KOPT-K1 (cell line): ENCODE measurements around the gene RAN.
"Not testable (repeated sequence)": the region's sequence is repeated elsewhere in the genome, so short reads cannot be mapped to it uniquely, and the experiment has no call there.

Experiments used
- H3K27ac ChIP-seq: fragments of 200-600 bp; sonication (generic); 2 replicates; pipeline ENCODE4 v1.5.1; 2016; ENCODE audit warnings: antibody characterized with exemption, mild to moderate bottlenecking, low read depth, low read length; ENCODE audit not compliant: poor library complexity, severe bottlenecking
- H3K36me3 ChIP-seq: fragments of 200-600 bp; sonication (generic); 2 replicates; pipeline ENCODE4 v1.5.1; 2017; ENCODE audit warnings: antibody characterized with exemption, mild to moderate bottlenecking, low read length, moderate library complexity; ENCODE audit not compliant: insufficient read depth
- H3K9me3 ChIP-seq: fragments of 200-600 bp; sonication (generic); 2 replicates; pipeline ENCODE4 v1.5.1; 2017; ENCODE audit warnings: antibody characterized with exemption, low read length, mild to moderate bottlenecking; ENCODE audit not compliant: insufficient read depth, poor library complexity, severe bottlenecking

Gene RAN

GRCh38 chr12:130879781-130880389, 8.0 kb downstream of the RAN start:
- peaks cover 38% of the 10 kb centered on the region for H3K36me3 ChIP-seq
- H3K9me3 ChIP-seq: no peaks in the 10 kb centered on the region
- H3K27ac ChIP-seq: no peak overlapping the region

DNA sequence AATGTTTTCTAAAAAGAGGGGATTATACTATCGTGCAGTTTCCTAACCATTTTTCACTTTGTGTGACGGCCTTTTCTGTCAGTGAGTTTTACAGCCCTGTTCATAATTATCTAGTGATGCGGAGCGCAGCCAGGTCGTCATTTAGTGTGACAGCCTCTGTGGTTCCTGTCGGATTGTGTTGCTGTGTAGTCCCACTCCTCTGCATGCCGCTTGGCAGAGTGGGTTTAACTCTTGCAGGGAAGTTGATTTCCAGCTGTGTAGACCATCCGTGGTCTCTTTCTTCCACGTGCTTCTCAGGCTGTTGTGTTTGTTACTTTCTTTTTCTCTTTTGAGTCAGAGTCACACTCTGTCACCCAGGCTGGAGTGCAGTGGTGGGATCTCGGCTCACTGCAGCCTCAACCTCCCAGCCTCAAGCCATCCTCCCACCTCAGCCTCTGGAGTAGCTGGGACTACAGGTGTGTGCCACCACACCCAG, 8.6 kb downstream of the RAN start:
- Histone ChIP-seq H3K36me3 (peaks cover 32% of the 10 kb centered on the region), H3K9me3 (no peaks in the 10 kb centered on the region), H3K27ac (no peak overlapping the region)

DNA sequence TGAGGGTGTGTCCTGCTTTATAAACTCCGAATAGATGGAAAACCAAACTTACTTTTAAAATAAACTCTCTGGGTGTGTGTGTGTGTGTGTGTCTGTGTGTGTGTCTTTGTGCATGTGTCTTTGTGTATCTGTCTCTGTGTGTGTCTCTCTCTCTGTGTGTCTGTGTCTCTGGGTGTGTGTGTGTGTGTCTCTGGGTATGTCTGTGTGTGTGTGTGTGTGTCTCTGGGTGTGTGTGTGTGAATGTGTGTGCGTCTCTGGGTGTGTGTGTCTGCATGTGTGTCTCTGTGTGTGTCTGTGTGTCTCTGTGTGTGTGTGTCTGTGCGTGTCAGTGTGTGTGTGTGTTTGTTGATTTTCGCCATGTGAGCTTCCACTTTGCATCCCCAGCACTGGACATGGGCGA, 9.2 kb downstream of the RAN start:
- H3K36me3 ChIP-seq: peaks cover 26% of the 10 kb centered on the region
- H3K9me3 ChIP-seq: no peaks in the 10 kb centered on the region
- H3K27ac ChIP-seq: no peak overlapping the region

- H3K36me3 ChIP-seq: peaks cover 21% of the 10 kb centered on the region
- H3K27ac ChIP-seq: no peak overlapping the region
- no peaks in the 10 kb centered on the region for H3K9me3 ChIP-seq
These were observed 9.7 kb downstream of the RAN start for GRCh38 chr12:130881548-130881947.

DNA sequence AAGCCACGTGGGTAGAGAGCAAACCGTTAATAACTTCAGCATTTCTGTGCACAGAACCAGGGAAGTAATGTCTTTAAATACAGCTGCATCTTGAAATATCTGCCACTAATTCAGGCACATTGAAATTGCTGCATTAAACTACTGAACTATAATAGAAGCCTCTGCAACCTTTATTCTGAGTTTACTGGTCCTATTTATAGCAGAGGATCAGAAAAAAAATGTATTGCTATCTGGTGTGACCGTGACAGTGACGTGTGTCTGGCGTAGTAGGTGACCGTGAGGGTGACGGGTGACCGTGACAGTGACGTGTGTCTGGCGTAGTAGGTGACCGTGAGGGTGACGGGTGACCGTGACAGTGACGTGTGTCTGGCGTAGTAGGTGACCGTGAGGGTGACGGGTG, 15.3 kb downstream of the RAN start:
- not testable (repeated sequence) for H3K9me3 ChIP-seq, H3K27ac ChIP-seq

DNA sequence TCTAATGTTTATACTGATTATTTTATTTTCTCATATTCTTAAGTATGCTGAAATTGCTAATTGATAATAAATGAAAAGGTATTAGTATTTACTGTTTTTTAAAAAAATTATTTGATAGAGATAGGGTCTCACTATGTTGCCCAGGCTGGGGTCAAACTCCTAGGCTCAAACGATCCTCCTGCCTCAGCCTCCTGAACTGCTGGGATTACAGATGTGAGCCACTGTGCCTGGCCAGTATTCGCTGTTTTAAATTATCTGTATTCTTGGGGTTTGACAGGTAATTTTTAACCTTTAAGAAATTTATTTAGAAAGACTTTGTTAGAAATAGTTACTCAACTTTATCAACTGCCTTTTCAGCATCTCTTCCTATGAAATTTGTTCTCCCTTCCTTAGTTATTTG, 32.2 kb downstream of the RAN start:
- Histone ChIP-seq H3K9me3 (peaks cover 10% of the 10 kb centered on the region), H3K36me3 (no peaks in the 10 kb centered on the region), H3K27ac (no peak overlapping the region)

More for the DNA sequence above, 15.3 kb downstream of the RAN start:
- not testable (repeated sequence) for H3K36me3 ChIP-seq

GRCh38 chr12:130904936-130905455, 33.1 kb downstream of the RAN start:
- not testable (repeated sequence) for H3K9me3 ChIP-seq, H3K36me3 ChIP-seq

DNA sequence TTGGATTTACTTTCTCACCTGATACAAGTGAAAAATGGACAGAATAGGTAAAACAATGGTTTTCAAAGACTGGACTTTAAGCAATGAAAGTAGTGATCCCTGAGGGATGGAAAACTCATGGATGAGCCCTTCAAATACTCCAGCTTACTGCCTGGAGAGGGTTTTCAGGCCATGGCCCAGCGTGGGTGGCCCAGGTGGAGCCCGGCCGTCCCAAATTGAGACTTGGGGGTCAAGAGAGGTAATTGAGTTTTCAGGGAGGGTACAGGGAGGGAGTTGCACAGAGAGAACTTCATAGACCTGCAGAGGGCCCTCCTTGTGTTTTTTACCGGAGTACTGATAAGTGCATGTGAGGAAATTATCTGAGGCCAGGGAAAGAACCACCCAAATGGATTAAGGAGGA, 37.2 kb downstream of the RAN start:
- H3K9me3 ChIP-seq: peaks cover 31% of the 10 kb centered on the region
- H3K27ac ChIP-seq: no peak overlapping the region
- H3K36me3 ChIP-seq: no peaks in the 10 kb centered on the region

More at GRCh38 chr12:130904936-130905455, 33.1 kb downstream of the RAN start:
- H3K27ac ChIP-seq: not testable (repeated sequence)

DNA sequence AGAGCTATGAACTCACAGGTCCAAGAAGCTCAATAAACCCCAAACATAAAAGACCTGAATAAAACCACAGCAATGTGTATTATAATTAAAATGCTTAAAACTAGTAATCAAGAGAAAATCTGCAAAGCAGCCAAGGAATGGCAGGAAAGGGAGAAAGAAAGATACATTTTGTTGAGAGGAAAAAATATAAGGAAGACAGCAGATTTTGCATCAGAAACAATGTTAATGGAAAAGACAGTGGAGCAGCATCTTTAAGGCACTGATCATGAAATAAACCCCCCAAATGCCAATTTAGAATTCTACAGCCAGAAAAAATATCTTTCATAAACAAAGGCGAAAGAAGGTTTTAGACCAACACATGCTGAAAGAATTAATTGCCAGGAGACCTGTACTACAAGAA, 39.3 kb downstream of the RAN start:
- no peak overlapping the region for H3K27ac ChIP-seq
- peaks cover 31% of the 10 kb centered on the region for H3K9me3 ChIP-seq
- H3K36me3 ChIP-seq: no peaks in the 10 kb centered on the region

GRCh38 chr12:130911933-130912332, 40.1 kb downstream of the RAN start:
- Histone ChIP-seq H3K36me3 (no peaks in the 10 kb centered on the region), H3K27ac (no peak overlapping the region), H3K9me3 (peaks cover 31% of the 10 kb centered on the region)

GRCh38 chr12:130916241-130916911, 44.5 kb downstream of the RAN start:
- Histone ChIP-seq H3K9me3 (peaks cover 15% of the 10 kb centered on the region), H3K27ac (no peak overlapping the region), H3K36me3 (no peaks in the 10 kb centered on the region)

GRCh38 chr12:130917607-130918006, 45.7 kb downstream of the RAN start:
- H3K9me3 ChIP-seq: peaks cover 4% of the 10 kb centered on the region
- no peak overlapping the region for H3K27ac ChIP-seq
- H3K36me3 ChIP-seq: no peaks in the 10 kb centered on the region

GRCh38 chr12:130919086-130919485, 47.2 kb downstream of the RAN start:
- H3K36me3 ChIP-seq: no peaks in the 10 kb centered on the region
- H3K9me3 ChIP-seq: no peaks in the 10 kb centered on the region
- H3K27ac ChIP-seq: no peak overlapping the region

- H3K9me3 ChIP-seq: no peaks in the 10 kb centered on the region
- H3K27ac ChIP-seq: no peak overlapping the region
- H3K36me3 ChIP-seq: no peaks in the 10 kb centered on the region
These were observed 48.3 kb downstream of the RAN start for GRCh38 chr12:130920119-130920703.

DNA sequence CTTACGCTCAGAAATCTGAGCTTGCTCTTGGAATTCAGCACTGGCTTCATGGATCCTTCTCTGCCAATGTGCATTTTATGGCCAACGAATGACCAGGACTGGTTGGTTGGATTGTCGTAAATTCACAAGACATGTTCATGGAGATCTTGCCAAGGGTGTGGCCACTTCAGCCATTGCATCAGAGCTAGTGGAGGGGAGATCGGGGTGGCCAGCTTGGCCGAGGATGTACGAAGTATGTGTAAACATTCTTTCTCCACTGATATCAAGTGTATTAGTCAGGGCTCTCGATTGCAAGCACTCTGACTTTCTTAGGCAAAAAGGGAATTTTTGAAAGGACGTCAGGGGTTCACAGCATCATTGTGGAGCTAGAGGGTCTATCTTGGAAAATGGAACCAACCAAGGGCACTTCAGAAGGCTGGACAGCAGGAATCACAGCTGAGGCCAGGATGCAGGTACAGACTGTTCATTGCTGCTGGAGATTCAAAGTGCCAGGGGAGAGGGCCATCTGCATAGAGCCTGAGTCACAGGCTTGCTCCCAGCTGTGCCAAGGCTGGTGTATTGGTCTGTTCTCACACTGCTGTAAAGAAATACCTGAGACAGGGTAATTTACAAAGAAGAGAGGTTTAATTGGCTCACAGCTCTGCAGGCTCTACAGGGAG, 49.0 kb downstream of the RAN start:
- H3K36me3 ChIP-seq: no peaks in the 10 kb centered on the region
- no peak overlapping the region for H3K27ac ChIP-seq
- no peaks in the 10 kb centered on the region for H3K9me3 ChIP-seq
